Stimulated activated CD8-positive, alpha-beta memory T cell treated with anti-CD3 and anti-CD28 coated beads, Interleukin-12 subunit alpha, Interleukin-12 subunit beta, amount 100 ng/mL, for 4 hours (primary cell): Measurements from ENCODE around the gene GNA14.
"Not testable (repeated sequence)": the region's sequence is repeated elsewhere in the genome, so short reads cannot be mapped to it uniquely, and the experiment has no call there.

Source experiments
- DNase-seq: peaks from one replicate; pipeline ENCODE4 v3.0.0-alpha.2; 2020; ENCODE audit warnings: low read depth

Gene GNA14

DNA sequence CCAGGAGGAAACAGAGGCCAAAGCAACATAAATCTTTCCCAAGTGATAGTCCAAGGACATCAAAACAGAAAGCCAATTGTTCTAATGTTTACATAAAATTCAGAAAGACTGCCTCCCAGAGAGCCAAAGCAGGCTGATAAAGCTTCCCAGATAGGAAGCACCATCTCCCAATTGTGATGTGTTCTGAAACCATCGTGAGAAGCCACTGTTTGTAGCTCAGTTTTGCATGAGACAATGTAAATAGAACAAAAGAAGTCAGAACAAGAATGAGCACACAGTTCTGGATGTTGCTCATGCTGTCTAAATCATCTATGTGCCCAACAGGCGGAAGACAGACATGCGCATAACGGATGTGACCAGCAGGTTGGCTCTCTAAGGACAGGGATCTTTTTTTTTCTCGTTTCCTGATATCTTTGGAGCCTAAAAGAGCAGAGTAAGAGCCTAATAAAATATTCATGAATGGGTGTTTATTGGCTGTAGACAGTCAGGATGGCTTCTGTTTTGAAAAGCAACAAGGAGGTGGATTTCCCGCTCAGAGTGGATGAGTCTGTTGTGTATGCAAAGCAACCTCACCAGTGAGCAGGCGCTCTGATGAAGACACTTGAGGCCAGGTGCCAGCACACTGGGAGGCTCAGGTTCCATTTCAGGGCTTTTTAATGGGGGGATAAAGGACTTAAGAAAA lies 113.6 kb downstream of the GNA14 start:
- no peak for DNase-seq

DNA sequence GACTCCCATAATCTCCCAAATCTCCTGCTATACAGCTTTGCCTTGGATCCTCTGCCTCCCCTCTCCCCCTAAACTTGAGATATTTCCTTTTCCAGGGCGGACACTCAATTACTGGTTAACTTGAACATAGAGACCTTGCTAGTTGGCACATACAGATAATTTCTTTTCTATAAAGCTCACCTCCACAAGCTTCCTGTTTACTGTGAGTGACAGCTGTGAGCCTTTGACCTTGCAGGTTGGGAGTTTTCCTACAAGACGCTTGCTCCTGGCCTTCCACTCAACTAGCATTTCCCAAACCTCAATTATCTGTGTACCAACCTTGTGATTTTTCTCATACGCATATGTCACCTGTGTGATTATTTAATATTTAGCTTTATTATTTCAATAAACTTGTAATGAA lies 114.5 kb downstream of the GNA14 start:
- DNase-seq: no peak

DNA sequence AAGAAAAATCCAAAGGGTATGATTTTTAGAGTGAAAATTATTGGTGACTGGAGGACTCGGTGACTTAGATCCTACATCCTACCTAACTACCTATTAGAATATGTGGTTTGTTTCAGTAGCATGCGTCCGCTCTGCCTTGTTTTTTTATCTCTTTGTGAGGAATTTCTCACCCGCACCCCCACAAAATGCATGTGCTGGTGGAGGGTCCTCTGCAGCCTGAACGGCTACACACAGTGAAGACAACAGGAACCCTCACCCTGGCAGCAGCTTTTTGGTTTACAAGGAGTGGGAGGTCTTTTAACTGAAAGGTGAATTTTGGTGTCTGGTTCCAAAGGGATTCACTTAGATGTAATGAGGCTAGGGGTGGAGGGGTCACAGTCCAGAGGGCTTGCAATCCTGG lies 115.5 kb downstream of the GNA14 start:
- no peak for DNase-seq

DNA sequence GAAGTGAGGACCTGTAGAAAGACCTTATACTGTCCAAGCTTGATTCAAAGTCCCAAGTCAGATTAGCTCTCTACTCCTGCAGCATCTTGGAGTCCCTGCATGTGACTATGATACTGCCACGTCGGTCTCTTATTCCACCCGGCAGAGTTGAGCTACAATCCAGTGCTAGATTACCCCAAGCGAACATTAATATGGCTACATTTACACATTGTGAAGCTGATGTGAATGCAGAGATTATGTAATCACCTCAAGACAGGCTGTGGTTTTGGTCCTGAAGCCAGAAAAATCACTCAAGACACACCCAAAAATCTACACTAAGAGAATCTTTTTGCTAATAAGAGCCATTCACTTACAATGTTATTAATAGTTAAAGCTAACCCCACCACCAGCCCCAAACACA lies 116.7 kb downstream of the GNA14 start:
- no peak for DNase-seq

DNA sequence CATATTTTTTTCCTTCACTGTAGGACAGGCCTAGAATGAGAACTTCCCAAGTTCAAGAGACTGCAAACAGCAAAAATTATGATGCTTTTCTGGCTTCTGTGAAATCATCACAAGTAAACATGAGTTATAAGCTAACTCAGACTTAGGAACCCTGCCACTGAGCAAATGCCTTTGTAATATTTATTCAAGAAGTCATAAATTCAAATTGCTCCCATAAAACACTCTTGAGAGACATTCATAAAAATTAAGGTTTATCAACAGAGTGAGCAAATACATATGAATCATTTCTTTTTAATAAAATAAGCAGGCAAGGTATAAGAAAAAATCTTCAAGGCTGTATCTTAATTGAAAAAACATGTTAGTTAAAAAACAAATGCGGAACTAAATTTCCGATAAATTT lies 124.2 kb downstream of the GNA14 start:
- no peak for DNase-seq

DNA sequence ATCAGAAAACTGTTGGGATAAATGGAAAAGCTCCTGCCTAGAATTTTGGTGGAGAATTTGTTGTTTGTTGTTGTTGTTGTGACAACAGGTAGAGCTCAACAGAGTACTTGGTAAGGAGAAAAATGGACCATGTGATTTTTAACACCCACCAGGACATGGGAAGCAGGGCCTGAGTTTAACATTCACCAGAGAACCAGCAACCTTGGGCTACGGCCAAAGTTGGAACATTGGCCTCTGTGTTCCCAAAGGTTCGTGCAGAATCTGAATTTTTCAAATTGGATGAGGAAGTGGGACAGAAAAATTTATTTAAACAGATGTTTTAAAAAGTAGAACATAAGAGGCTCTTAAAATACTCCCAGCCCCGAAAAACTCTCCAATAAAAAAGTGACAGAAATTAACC lies 127.0 kb downstream of the GNA14 start:
- DNase-seq: no peak

DNA sequence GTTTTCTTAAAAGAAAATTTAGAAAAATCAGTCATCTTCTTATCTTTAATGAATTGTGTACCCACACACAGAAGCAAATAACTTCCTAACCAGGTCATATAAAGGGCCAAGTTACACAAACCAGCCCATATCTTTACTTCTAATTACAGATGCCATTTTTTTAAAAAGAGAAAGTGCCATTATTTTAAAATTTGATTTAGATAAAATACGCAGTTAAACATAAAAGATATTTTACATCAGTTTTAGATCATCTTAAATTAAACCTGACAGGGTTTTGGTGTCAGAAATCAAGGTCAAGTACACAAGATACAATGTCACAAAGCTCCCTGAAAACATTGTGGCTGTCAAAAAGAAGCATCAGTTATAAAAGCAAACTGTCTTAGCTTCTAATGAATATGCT lies 129.4 kb downstream of the GNA14 start:
- DNase-seq: no peak

DNA sequence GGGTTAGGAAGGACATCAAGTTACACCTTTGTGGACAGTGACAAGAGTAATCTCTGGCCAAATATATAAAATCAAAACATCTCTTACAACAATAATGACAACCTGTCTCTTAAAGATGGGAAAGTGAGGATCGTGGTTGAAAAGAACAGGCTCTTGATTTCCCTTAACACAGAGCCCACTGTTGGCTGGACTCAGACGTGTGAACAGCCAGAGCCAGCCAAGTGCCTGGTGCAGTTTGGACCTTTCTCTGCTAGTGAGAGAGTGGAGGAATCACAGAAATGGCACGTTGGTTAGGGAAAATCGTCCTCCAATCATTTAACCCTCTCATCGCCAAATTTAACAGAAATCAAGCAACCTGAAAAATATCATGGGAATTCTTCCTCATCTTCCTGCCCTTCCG lies 131.3 kb downstream of the GNA14 start:
- DNase-seq: no peak

DNA sequence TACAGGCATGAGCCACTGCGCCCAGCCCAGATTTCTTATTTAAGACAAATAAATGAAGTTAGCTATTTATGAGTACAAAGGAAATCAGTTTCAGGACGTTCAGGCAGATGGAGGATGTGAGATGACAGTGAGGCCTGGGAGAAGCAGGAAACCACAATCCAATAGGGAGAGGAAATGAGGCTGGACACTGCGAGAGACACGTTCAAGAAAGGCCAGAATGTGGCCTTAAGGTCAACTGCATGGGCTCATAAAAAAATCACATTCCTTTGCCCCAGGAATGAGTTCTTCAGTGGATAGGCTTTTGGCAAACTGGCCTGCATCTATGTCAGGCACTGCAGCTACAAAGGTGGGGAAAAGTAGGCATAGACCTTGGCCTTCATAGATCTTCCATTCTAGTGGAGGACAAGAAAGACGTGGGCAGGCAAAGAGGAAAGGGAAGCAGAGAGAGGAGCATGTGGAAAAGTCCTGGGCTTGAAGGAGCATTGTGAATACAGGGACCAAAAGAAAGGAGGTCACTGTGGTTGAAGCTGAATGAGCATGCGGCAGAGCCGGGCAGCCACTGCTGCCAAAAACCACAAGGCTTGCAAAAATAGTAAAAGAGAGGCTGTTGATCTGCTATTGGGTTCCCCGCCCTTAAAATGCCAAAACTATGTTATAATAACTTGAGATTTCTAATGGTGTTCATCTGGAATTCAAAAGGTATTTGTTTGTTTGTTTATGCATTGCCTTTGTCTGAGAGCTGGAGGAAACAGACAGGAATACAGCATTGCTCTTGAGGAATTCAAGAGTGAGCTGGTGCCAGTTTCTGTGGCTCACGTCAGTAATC lies 133.0 kb downstream of the GNA14 start:
- DNase-seq: no peak

DNA sequence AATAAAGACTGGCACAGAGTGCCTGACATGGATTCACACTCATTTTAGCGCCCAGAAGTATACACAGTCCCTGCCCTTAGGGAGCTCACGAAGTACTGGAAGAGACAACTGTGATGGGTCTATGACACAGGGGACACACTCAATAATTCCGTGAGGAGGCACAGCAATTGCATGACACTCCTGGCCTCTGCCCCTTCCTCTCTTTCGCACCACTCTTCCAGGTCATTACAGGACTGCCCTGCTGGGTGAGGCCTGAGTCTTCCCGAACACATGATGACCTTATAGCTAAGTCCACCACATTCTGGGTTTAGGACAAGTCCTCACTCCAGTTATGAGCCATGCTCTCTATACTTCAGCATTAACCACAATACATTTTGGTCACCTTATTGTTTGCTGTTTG lies 134.7 kb downstream of the GNA14 start:
- DNase-seq: no peak

DNA sequence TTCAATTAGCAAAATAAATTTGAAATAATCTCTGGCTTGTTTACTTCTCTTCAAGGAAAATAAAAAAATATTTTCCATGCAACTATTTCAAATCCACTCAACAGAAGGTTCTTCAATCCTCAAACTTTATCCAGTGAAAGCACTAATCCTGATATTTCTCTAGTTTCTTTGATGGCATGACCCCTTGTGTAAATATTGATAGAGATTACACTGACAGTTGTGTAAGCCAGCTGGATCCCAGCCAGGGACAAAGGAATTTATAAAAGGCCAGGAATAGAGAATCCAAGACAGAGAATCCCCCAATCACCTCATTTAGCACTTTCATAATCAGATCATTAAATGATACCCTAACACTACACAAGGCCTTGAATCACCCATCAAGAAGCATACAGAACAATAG lies 135.2 kb downstream of the GNA14 start:
- DNase-seq: no peak

DNA sequence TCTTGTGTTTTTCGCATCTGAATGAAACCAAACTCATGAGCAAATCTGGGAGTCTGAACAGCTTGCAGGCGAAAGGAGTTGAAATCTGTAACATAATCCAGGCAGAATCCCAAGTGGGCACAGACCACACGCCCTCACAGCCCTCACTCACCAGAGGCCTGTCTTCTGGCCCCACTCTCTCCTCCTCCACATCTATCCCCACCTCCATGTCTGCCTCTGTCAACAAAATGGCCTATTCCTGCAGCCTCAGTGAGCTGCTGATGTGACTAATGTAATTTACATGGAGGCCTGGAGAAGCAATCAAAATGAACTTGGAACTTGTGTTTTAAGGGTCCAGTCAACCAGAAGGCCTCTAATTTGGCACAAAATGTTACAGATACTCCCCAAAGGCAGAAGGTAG lies 136.6 kb downstream of the GNA14 start:
- no peak for DNase-seq

DNA sequence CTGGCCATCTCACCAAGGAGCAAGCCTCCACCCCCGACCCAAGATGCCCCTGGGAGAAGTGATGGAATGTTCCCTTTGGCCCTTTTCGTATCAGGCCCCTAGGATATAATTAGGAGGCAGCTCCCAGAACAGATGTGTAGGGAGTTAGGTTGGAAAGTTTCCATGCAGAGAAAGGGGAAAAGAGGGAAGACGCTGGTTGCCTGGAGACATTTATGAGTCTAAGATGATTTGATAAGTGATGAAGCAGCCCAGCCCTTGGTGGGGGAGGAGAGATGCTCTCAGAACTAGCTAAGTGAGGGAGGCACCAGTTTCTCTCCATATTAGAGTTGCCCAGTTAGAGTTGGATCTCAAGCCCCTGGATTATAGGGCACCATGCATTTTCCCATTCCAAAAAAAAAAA lies 137.5 kb downstream of the GNA14 start:
- DNase-seq: no peak

DNA sequence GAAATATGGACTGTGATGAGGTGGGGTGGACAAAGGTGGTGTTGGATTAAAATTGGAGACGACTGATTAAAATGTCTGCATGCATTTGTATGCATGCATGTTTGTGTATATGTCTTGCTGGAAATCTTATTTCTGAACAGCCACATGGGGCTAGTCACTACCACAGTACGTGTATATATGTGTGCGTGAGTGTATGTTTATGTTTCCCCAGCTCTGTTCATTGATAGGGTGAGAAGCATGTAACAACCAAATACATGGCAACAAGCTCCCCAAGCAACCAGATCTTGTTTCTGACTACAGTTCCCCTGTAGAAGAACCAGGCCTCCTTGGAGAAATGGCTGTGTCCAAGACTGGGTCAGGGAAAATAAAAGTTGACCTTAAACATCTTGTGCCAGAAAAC lies 139.7 kb downstream of the GNA14 start:
- no peak for DNase-seq

DNA sequence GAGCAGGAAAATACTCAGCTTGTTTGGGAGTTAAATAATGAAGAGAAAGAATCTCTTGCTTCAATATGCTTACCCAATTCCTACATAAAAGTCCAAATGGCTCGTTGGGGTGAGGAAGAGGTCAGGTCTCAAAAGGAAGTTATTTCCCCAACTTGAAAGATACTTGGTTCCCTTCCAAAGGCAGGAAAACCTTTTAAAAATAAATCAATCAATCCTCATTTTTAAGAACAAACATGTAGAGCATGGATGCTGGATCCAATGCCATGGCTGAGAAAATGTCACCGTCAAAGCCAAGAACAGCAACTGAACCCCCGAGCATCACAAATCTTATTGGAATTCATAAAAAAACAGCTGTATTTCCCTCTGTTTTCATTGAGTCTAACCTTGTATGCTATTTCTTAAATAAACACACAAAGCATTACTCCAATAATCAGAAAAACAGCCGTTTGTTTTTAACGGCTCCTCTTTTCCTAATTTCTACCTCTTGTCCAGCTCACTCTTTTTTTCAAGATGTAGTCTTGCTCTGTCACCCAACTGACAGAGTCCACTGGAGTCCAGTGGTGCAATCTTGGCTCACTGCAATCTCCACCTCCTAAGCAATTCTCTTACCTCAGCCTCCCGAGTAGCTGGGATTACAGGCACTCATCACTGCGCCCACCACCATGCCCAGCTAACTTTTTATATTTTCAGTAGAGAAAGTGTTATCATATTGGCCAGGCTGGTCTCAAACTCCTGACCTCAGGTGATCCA lies 140.7 kb downstream of the GNA14 start:
- DNase-seq: no peak

DNA sequence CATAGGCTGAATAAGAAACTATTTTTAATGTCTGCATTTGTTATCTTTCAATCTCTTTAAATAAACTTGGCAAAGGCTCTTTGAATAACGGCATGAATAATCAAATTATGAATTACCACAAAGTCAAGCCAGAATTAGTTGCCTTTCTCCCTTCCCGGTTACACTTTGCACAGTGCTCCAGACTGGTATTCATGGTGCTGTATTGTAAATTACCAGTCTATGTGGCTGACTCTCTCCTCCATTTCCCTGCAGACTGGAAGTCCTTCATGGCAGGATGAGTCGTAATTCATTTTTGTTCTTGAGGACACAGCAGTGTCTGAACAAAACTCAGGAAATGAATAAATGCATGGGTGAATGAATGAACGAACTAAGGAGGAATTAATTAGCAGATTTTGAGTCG lies 142.9 kb downstream of the GNA14 start:
- no peak for DNase-seq

DNA sequence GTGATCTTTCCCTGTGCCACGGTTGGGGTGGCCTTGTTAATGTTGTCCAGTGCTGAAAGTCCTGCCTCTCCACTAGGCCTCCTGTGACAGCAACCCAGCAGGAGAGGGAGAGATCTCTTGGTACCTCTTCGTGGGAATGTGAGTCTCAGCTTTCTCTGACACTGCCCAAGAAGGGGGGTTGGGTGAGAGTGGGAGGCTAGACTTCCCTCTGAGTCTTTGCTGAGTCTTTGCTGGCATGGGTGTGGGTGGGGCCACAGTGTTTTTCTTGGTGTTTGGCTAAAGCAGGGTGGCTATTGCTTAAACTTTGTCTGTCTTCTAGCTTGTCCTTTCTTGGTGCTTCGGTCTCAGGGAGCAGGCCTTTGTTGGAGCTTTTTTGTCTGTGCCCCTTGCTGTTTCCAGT lies 145.6 kb downstream of the GNA14 start:
- no peak for DNase-seq

DNA sequence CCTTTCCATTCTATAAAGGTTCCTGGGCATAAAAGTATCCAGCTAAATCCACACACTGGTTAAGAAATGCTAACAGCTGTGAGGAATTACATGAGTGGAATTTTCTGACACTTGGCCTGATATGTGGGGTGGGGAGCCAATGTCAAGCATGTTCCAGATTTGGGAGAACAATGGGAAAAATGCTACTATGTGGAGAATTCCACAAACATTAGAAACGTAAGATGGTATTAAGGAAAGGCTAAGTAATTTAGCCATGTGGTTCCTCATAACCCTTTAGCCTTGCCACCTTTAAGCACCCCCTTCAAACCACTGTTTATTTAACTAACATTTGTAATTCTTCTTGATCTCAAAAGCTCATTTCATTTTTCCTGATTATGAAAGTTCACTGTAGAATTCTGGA lies 149.2 kb downstream of the GNA14 start:
- no peak for DNase-seq

DNA sequence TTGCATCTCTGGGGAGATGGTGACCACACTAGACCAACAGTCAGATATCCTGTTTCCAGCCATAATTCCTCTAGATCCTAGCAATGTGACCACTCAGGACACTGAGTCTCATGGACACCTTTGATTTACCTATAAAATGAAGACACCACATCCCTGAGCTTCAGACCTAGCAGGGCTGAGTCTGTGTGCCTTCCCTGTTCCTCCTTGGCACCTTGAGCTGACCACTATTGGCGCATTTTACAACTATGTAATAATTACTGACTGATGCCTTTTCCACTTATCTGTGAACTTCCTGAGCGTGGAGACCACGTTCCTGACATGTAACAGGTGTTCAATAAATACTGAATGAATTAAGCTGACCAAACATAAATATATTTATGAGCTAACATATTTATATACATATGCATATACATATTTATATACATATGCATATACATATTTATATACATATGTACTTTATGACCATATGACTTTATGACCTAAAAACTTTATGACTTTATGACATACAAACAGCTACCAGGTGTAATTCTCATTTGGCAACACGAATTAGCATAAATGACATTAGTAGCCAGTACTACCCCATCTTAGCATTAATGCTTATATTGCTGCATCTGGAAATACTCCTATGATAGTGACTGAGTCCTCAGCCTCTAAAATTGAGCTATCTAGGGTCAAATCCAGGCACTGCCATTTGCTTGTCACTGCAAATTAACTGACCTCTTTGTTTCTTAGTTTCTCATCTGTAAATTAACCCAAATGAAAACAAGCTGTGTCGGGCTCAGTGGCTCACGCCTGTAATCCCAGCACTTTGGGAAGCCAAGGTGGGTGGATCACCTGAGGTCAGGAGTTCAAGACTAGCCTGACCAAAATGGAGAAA lies 150.6 kb downstream of the GNA14 start:
- no peak for DNase-seq

DNA sequence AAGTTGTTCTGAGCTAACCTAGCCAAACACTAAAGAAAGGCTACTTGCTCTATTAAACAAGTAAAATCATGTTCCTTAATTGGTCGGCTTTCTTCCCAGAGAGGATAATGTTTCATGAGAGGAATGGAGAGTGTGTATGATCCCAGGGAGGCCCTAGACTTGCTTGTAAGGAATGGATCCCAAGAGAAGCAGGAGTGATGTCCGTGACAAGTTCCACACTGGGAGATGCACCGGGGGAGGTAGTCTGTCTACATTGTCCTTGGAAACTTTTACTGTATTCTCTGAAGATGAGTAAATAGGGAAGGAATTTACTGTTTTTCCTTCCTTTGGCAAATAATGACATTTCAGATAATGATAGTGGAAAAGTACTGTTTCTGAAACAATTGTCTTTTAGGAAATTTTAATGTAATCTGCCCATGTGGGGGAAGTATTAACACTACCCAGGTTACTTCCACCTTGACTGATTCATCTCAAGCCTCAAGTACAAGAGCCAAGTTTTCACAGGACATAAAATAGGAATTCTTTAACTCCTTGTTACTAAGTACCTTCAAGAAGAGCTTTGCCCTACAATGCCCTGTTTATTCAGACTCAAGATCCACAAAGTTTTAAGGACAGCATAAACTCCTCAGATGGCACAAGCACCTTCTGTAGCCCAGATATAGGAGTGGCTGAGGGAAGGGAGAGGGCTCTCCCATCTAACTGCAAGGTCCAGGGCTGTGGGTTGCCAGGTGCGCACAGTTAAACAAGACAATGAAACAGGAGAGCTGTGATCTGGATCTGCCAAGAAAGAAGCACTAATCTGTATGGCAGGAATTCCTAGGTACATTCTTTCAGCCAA lies 152.1 kb downstream of the GNA14 start:
- no peak for DNase-seq

DNA sequence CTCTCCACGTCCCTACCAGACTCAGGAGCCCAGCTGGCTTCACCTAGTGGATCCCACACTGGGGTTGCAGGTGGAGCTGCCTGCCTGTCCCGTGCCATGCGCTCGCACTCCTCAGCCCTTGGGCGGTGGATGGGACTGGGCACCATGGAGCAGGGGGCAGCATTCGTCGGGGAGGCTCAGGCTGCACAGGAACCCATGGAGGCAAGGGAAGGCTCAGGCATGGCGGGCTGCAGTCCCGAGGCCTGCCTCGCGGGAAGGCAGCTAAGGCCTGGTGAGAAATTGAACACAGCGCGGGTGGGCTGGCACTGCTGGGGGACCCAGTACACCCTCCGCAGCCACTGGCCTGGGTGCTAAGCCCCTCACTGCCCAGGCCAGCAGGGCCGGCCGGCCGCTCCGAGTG lies 157.8 kb downstream of the GNA14 start:
- not testable (repeated sequence) for DNase-seq
